Smooth muscle cell (in vitro differentiated cells): ENCODE results near the gene EMSY. TPM values are rescaled to one million over a fixed set of nuclear protein-coding genes. Genes with fewer than 3 reads are reported as not detected.

Experiments
- DNase-seq: peaks from one replicate; lab custom pipeline; 2025; ENCODE audit not compliant: unreplicated experiment; lab: John Stamatoyannopoulos, UW
- H2AFZ ChIP-seq: fragments of 200-600 bp; sonication (generic); 2 replicates; pipeline ENCODE4 v1.6.0; 2016; ENCODE audit warnings: antibody characterized with exemption, low read depth, mild to moderate bottlenecking
- H3F3A ChIP-seq: fragments of 200-600 bp; sonication (generic); 2 replicates; pipeline ENCODE4 v1.6.0; 2017; ENCODE audit warnings: antibody characterized with exemption, low read depth
- H3K27ac ChIP-seq: fragments of 200-600 bp; sonication (generic); 2 replicates; pipeline ENCODE4 v1.5.1; 2016; ENCODE audit warnings: low read depth, mild to moderate bottlenecking
- H3K27me3 ChIP-seq: fragments of 200-600 bp; sonication (generic); 2 replicates; pipeline ENCODE4 v1.6.1; 2016; ENCODE audit warnings: low read depth, mild to moderate bottlenecking
- H3K36me3 ChIP-seq: fragments of 200-600 bp; sonication (generic); 2 replicates; pipeline ENCODE4 v1.5.1; 2016; ENCODE audit warnings: low read depth
- H3K4me1 ChIP-seq: fragments of 200-600 bp; sonication (generic); 2 replicates; pipeline ENCODE4 v1.5.1; 2016; ENCODE audit warnings: low read depth
- H3K4me2 ChIP-seq: fragments of 200-600 bp; sonication (generic); 2 replicates; pipeline ENCODE4 v1.6.0; 2016; ENCODE audit warnings: mild to moderate bottlenecking
- H3K4me3 ChIP-seq: fragments of 200-600 bp; sonication (generic); 2 replicates; pipeline ENCODE4 v1.5.1; 2016; ENCODE audit warnings: mild to moderate bottlenecking
- H3K79me2 ChIP-seq: fragments of 200-600 bp; sonication (generic); 2 replicates; pipeline ENCODE4 v1.6.0; 2016; ENCODE audit warnings: low read depth, mild to moderate bottlenecking
- H3K9ac ChIP-seq: fragments of 200-600 bp; sonication (generic); 2 replicates; pipeline ENCODE4 v1.6.0; 2016; ENCODE audit warnings: low read depth
- H3K9me3 ChIP-seq: fragments of 200-600 bp; sonication (generic); replicated peaks from 2 replicates; pipeline ENCODE4 v1.5.1; 2016; ENCODE audit warnings: low read depth
- H4K20me1 ChIP-seq: fragments of 200-600 bp; sonication (generic); 2 replicates; pipeline ENCODE4 v1.6.0; 2016; ENCODE audit warnings: low read depth
- CTCF ChIP-seq: fragments of 200-600 bp; sonication (generic); IDR thresholded peaks from 2 replicates; pipeline ENCODE4 v1.5.1; 2017; ENCODE audit warnings: borderline replicate concordance, mild to moderate bottlenecking, antibody characterized with exemption; ENCODE audit not compliant: insufficient read depth, poor library complexity, severe bottlenecking
- WGBS: methylation state at CpG from one replicate; pipeline ENCODE4 v1.1.7; 2016; ENCODE audit warnings: low lambda C conversion rate; 5-methylcytosine and 5-hydroxymethylcytosine counted together
- polyA plus RNA-seq: library from polyadenylated mRNA; unstranded; fragments of >200 nt; fragmentation: Nextera tagmentation; extraction: Ambion mirVana; gene quantifications from 2 replicates; pipeline ENCODE4 v1.2.1, GENCODE V29; 2016
- total RNA-seq: library from RNA; depleted of rRNA; stranded (reverse); fragments of >200 nt; gene quantifications from 2 replicates; pipeline ENCODE4 v1.2.3, GENCODE V29; 2014

Gene EMSY
- total and polyA plus RNA-seq, 2 experiments from 2014 or later = 14.5 to 26.0 TPM

GRCh38 chr11:76599041-76600013 lies 154.5 kb downstream of the EMSY start:
- H3K4me1 ChIP-seq = no peaks in the 10 kb centered on the region
- H3K4me2 ChIP-seq = peak overlapping the region; percentile 52
- H3K9ac ChIP-seq = peak overlapping the region; percentile 4
- H4K20me1 ChIP-seq = no peaks in the 10 kb centered on the region
- H3K9me3 ChIP-seq = no peaks in the 10 kb centered on the region
- WGBS = 46% methylated on average over 18 of the region's 18 CpGs
- TF ChIP-seq CTCF = no peak
- no peak overlapping the region for H3K4me3 ChIP-seq
- no peaks in the 10 kb centered on the region for H3K36me3 ChIP-seq
- no peaks in the 10 kb centered on the region for H3F3A ChIP-seq
- no peak for DNase-seq
- no peaks in the 10 kb centered on the region for H3K27me3 ChIP-seq
- H3K79me2 ChIP-seq = no peaks in the 10 kb centered on the region
- H2AFZ ChIP-seq = no peak overlapping the region
- peak overlapping the region; percentile 72 for H3K27ac ChIP-seq

- whole genome bisulfite sequencing = 90% methylated on average over 10 of the region's 10 CpGs
- no peaks in the 10 kb centered on the region for H3K4me1 ChIP-seq
- H3K9me3 ChIP-seq = no peaks in the 10 kb centered on the region
- H3K27ac ChIP-seq = peak overlapping the region; percentile 72
- H3K4me2 ChIP-seq = no peak overlapping the region
- no peak overlapping the region for H2AFZ ChIP-seq
- no peaks in the 10 kb centered on the region for H3K79me2 ChIP-seq
- no peaks in the 10 kb centered on the region for H3K36me3 ChIP-seq
- H4K20me1 ChIP-seq = no peaks in the 10 kb centered on the region
- H3K27me3 ChIP-seq = no peaks in the 10 kb centered on the region
- H3K4me3 ChIP-seq = no peak overlapping the region
- H3K9ac ChIP-seq = peak overlapping the region; percentile 4
- no peak for TF ChIP-seq CTCF
- DNase-seq = no peak
- no peaks in the 10 kb centered on the region for H3F3A ChIP-seq
Observed at GRCh38 chr11:76600124-76600655, 155.4 kb downstream of the EMSY start.

GRCh38 chr11:76601272-76601671 lies 156.5 kb downstream of the EMSY start:
- H3K9ac ChIP-seq = no peak overlapping the region
- no peak for DNase-seq
- no peak for TF ChIP-seq CTCF

More at GRCh38 chr11:76601272-76601671, 156.5 kb downstream of the EMSY start:
- Histone ChIP-seq H3K27me3 (no peaks in the 10 kb centered on the region), H3K79me2 (no peaks in the 10 kb centered on the region), H3K27ac (no peak overlapping the region), H4K20me1 (no peaks in the 10 kb centered on the region), H3K4me1 (no peaks in the 10 kb centered on the region), H3K4me3 (no peak overlapping the region), H3F3A (no peaks in the 10 kb centered on the region), H2AFZ (no peak overlapping the region), H3K9me3 (no peaks in the 10 kb centered on the region), H3K4me2 (no peak overlapping the region), H3K36me3 (no peaks in the 10 kb centered on the region)
- WGBS = 84% methylated on average over 7 of the region's 7 CpGs
